HUES64 (cell line): Measurements from ENCODE around the gene COQ10B.
"Not testable (repeated sequence)": the region's sequence is repeated elsewhere in the genome, so short reads cannot be mapped to it uniquely, and the experiment has no call there.

Experiments
- H3K27ac ChIP-seq: 2 replicates; pipeline ENCODE4 v1.7.0; 2013; ENCODE audit warnings: low read depth, low read length, inconsistent platforms
- H3K27me3 ChIP-seq: 2 replicates; pipeline ENCODE4 v1.6.1; 2013; ENCODE audit warnings: mild to moderate bottlenecking, low read length; ENCODE audit not compliant: insufficient read depth
- H3K36me3 ChIP-seq: 2 replicates; pipeline ENCODE4 v1.6.1; 2013; ENCODE audit warnings: mild to moderate bottlenecking, low read length; ENCODE audit not compliant: insufficient read depth
- H3K4me1 ChIP-seq: 2 replicates; pipeline ENCODE4 v1.6.1; 2013; ENCODE audit warnings: mild to moderate bottlenecking, low read length, moderate library complexity; ENCODE audit not compliant: insufficient read depth
- H3K4me3 ChIP-seq: 2 replicates; pipeline ENCODE4 v1.5.1; 2013; ENCODE audit warnings: mild to moderate bottlenecking, low read length, moderate library complexity
- H3K9ac ChIP-seq: 2 replicates; pipeline ENCODE4 v1.6.1; 2013; ENCODE audit warnings: mild to moderate bottlenecking, low read depth, low read length
- H3K9me3 ChIP-seq: 2 replicates; pipeline ENCODE4 v1.6.1; 2013; ENCODE audit warnings: low read depth, low read length; ENCODE audit not compliant: insufficient read depth
- WGBS: fragments of 150-250, 120-280 bp; methylation state at CpG from one replicate; pipeline ENCODE4 v1.1.7; 2013; ENCODE audit warnings: missing lambda C conversion rate; 5-methylcytosine and 5-hydroxymethylcytosine counted together

Gene COQ10B

GRCh38 chr2:197432527-197432926 lies 20.8 kb upstream of the COQ10B start:
- Histone ChIP-seq H3K9ac (0 out of 2 replicates have a peak overlapping the region, but pooled peaks have one; percentile 99), H3K4me3 (peak overlapping the region; percentile 87), H3K36me3 (peaks cover 19% of the 10 kb centered on the region), H3K4me1 (peaks cover 20% of the 10 kb centered on the region)
- 94% methylated on average over 6 of the region's 6 CpGs for WGBS
- H3K27me3 ChIP-seq, H3K9me3 ChIP-seq, H3K27ac ChIP-seq: not testable (repeated sequence)

DNA sequence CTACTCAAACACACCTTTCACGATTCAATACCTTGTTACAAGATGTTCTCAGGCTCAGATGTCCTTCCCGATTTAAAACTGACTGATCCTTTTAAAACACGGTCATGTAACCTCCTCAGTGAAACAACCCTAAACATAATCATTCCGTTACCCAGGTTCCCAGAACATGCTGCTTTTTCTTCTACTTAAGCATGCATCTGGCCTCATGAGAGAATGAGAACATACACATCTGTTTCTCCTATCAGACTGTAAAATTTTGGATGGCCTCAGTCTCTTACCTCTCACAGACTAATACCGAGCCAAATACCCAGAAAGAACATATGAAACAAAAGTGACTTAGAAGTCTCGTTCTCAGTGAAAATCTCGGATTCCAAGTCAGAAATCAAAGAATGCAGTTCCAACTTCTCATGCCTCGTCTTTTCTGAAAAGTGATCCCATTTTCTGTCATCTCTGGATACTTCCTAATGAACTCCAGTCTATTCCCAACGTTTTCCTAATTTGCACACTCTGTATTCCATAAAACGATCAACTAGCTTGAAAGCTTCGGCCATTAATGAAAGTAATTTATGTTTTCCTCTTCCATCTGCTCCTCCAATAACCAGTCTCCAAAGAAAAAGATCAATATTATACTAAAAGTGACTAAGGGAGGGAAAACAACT lies 19.4 kb upstream of the COQ10B start:
- Histone ChIP-seq H3K9ac (peak overlapping the region; percentile 99), H3K9me3 (no peaks in the 10 kb centered on the region), H3K4me1 (peaks cover 20% of the 10 kb centered on the region), H3K4me3 (peak overlapping the region; percentile 87), H3K36me3 (peaks cover 14% of the 10 kb centered on the region), H3K27ac (peak overlapping the region; percentile 90; the same call in 1 of the 2 replicates), H3K27me3 (no peaks in the 10 kb centered on the region)
- 3% methylated on average over 11 of the region's 11 CpGs for WGBS

- H3K36me3 ChIP-seq, result 0 out of 2 replicates have a peak, but pooled peaks cover 5% of the 10 kb centered on the region
- H3K9ac ChIP-seq, result peak within 1 kb of the TSS; percentile 99
- peak within 1 kb of the TSS; percentile 90 for H3K27ac ChIP-seq
- under 1% methylated on average over 74 of the region's 74 CpGs for WGBS
- no peaks in the 10 kb centered on the region for H3K9me3 ChIP-seq
- no peaks in the 10 kb centered on the region for H3K27me3 ChIP-seq
- H3K4me1 ChIP-seq, result peaks cover 20% of the 10 kb centered on the region
- peak within 1 kb of the TSS; percentile 87 for H3K4me3 ChIP-seq
Observed at GRCh38 chr2:197434541-197435513, 18.5 kb upstream of the COQ10B start, which contains the start of gene SF3B1. SF3B1 (minus strand) TSS chr2:197435028; CDS start chr2:197434999, 29 bp downstream.

- peaks cover 20% of the 10 kb centered on the region for H3K4me1 ChIP-seq
- no peaks in the 10 kb centered on the region for H3K36me3 ChIP-seq
- 53% methylated on average over 13 of the region's 16 CpGs for WGBS
- H3K9me3 ChIP-seq, result no peaks in the 10 kb centered on the region
- peak overlapping the region; percentile 76 for H3K27ac ChIP-seq
- no peaks in the 10 kb centered on the region for H3K27me3 ChIP-seq
- H3K9ac ChIP-seq, result peak overlapping the region; percentile 99
- H3K4me3 ChIP-seq, result peak overlapping the region; percentile 87
Observed at GRCh38 chr2:197435598-197436420, 17.5 kb upstream of the COQ10B start.

DNA sequence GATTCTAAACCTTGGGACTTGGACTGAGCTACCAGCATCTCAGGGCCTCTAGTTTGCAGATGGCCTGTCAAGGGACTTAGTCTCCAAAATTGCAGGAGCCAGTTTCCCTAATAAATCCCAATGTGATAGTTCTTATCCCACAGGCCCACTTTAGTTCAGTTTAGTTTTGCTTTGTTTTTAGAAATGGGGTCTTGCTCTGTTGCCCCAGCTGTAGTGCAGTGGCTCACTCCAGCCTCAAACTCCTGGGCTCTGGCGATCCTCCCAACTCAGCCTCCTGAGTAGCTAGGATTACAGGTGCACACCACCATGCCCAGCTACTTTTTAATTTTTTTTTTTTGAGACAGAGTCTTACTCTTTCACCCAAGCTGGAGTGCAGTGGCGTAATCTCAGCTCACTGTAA lies 16.0 kb upstream of the COQ10B start:
- peaks cover 12% of the 10 kb centered on the region for H3K4me1 ChIP-seq
- no peaks in the 10 kb centered on the region for H3K27me3 ChIP-seq
- H3K9me3 ChIP-seq, result no peaks in the 10 kb centered on the region
- H3K27ac ChIP-seq, result no peak overlapping the region
- H3K4me3 ChIP-seq, result no peak overlapping the region
- no peaks in the 10 kb centered on the region for H3K36me3 ChIP-seq
- WGBS, result 99% methylated on average over 2 of the region's 2 CpGs
- no peak overlapping the region for H3K9ac ChIP-seq

GRCh38 chr2:197442857-197443256 lies 10.5 kb upstream of the COQ10B start:
- Histone ChIP-seq H3K4me3 (no peak overlapping the region), H3K4me1 (no peaks in the 10 kb centered on the region), H3K27ac (no peak overlapping the region), H3K36me3 (no peaks in the 10 kb centered on the region), H3K27me3 (no peaks in the 10 kb centered on the region), H3K9ac (no peak overlapping the region), H3K9me3 (no peaks in the 10 kb centered on the region)
- 86% methylated on average over 5 of the region's 5 CpGs for WGBS

GRCh38 chr2:197445746-197446145 lies 7.6 kb upstream of the COQ10B start:
- no peaks in the 10 kb centered on the region for H3K36me3 ChIP-seq
- no peak overlapping the region for H3K9ac ChIP-seq
- H3K9me3 ChIP-seq, result no peaks in the 10 kb centered on the region
- H3K27ac ChIP-seq, result no peak overlapping the region
- no peak overlapping the region for H3K4me3 ChIP-seq
- no peaks in the 10 kb centered on the region for H3K4me1 ChIP-seq
- H3K27me3 ChIP-seq, result no peaks in the 10 kb centered on the region
- 100% methylated on average over 1 of the region's 1 CpG for WGBS

DNA sequence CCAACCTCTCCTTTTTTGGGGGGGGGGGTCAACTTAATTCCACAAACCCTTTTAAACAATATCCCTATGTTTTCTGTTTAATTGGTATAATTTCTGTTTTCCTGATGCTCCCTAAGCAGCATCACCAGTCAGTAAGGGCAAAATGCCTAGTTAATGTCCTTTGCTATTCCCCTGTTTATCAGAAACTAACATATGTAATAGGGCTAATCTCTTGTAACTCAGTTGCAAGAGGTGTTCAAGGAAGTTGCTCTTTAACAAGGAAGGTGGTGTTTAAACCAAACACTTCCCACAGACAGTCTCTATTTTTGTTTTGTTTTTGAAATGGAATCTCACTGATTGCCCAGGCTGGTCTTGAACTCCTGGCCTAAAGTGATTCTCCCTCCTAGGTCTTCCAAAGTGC lies 6.5 kb upstream of the COQ10B start:
- no peak overlapping the region for H3K27ac ChIP-seq
- no peaks in the 10 kb centered on the region for H3K36me3 ChIP-seq
- H3K9me3 ChIP-seq, result no peaks in the 10 kb centered on the region
- H3K27me3 ChIP-seq, result no peaks in the 10 kb centered on the region
- no peak overlapping the region for H3K4me3 ChIP-seq
- H3K9ac ChIP-seq, result no peak overlapping the region
- H3K4me1 ChIP-seq, result no peaks in the 10 kb centered on the region

DNA sequence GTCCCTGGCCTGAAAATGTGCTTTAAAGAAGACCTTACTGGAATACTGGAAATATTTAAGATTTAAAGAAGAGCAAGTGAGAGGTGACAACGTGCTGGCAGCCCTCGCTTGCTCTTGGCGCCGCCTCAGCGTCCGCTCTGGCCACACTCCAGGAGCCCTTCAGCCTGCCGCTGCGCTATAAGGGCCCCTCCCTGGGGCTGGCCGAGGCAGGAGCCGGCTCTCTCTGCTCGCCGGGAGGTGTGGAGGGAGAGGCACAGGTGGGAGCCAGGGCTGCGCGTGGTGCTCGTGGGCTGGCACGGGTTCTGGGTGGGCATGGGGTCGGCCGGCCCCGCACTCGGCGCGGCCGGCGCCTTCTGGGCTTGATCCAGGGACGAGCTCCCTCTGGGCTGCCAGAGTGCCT lies 2.9 kb upstream of the COQ10B start:
- Histone ChIP-seq H3K9ac (no peak overlapping the region), H3K4me1 (peaks cover 11% of the 10 kb centered on the region; the same call in 1 of the 2 replicates), H3K27ac (no peak overlapping the region), H3K9me3 (no peaks in the 10 kb centered on the region), H3K4me3 (no peak overlapping the region), H3K27me3 (no peaks in the 10 kb centered on the region), H3K36me3 (no peaks in the 10 kb centered on the region)
- 95% methylated on average over 25 of the region's 25 CpGs for WGBS

- not testable (repeated sequence) for H3K27me3 ChIP-seq, H3K36me3 ChIP-seq, H3K9ac ChIP-seq, H3K9me3 ChIP-seq, H3K27ac ChIP-seq, H3K4me3 ChIP-seq
- WGBS, result 90% methylated on average over 6 of the region's 6 CpGs
- peaks cover 11% of the 10 kb centered on the region; the same call in 1 of the 2 replicates for H3K4me1 ChIP-seq
Observed at GRCh38 chr2:197450935-197451358, 2.4 kb upstream of the COQ10B start.
